ENCODE measurements around the gene LRRC1.

- TF ChIP-seq, protein P1, sequence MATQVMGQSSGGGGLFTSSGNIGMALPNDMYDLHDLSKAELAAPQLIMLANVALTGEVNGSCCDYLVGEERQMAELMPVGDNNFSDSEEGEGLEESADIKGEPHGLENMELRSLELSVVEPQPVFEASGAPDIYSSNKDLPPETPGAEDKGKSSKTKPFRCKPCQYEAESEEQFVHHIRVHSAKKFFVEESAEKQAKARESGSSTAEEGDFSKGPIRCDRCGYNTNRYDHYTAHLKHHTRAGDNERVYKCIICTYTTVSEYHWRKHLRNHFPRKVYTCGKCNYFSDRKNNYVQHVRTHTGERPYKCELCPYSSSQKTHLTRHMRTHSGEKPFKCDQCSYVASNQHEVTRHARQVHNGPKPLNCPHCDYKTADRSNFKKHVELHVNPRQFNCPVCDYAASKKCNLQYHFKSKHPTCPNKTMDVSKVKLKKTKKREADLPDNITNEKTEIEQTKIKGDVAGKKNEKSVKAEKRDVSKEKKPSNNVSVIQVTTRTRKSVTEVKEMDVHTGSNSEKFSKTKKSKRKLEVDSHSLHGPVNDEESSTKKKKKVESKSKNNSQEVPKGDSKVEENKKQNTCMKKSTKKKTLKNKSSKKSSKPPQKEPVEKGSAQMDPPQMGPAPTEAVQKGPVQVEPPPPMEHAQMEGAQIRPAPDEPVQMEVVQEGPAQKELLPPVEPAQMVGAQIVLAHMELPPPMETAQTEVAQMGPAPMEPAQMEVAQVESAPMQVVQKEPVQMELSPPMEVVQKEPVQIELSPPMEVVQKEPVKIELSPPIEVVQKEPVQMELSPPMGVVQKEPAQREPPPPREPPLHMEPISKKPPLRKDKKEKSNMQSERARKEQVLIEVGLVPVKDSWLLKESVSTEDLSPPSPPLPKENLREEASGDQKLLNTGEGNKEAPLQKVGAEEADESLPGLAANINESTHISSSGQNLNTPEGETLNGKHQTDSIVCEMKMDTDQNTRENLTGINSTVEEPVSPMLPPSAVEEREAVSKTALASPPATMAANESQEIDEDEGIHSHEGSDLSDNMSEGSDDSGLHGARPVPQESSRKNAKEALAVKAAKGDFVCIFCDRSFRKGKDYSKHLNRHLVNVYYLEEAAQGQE (IDR thresholded peaks at IDR 0.05; ENCODE audit: insufficient read depth in 1 of 2, low read depth in 2 of 2, low read length in 2 of 2), result no peak
- TF ChIP-seq POLR2AphosphoS5 (IDR thresholded peaks at IDR 0.05; ENCODE audit: low read depth, low read length) (no peak), TAF1 (IDR thresholded peaks at IDR 0.05; ENCODE audit: borderline replicate concordance, insufficient read depth, low read length) (no peak)
These were observed 14.9 kb downstream of the LRRC1 start for GRCh38 chr6:53809691-53810090.
